ENCODE measurements around the gene CASP6.

The CASP6 gene

GRCh38 chr4:109721033-109721432 is 17.8 kb upstream of the CASP6 start:
- DNase-seq (ENCODE audit: low spot score), result no peak
- no peak for TF ChIP-seq CTCF (IDR thresholded peaks at IDR 0.05; ENCODE audit: borderline replicate concordance, control extremely low read depth, extremely low read depth, insufficient read depth, missing control alignments)
- in situ Hi-C loops (cut with MboI; ENCODE audit: low sequenced_read_pairs, unreplicated experiment), result no loop called here

- no peak for TF ChIP-seq CTCF (IDR thresholded peaks at IDR 0.05; ENCODE audit: borderline replicate concordance, control extremely low read depth, extremely low read depth, insufficient read depth, missing control alignments)
- in situ Hi-C loops (cut with MboI; ENCODE audit: low sequenced_read_pairs, unreplicated experiment), result no loop called here
Observed at GRCh38 chr4:109719604-109720003, 16.4 kb upstream of the CASP6 start.

GRCh38 chr4:109718759-109719158 is 15.5 kb upstream of the CASP6 start:
- no peak for DNase-seq (ENCODE audit: low spot score)
- no peak for TF ChIP-seq CTCF (IDR thresholded peaks at IDR 0.05; ENCODE audit: borderline replicate concordance, control extremely low read depth, extremely low read depth, insufficient read depth, missing control alignments)
- in situ Hi-C loops (cut with MboI; ENCODE audit: low sequenced_read_pairs, unreplicated experiment), result no loop called here

More at GRCh38 chr4:109719604-109720003, 16.4 kb upstream of the CASP6 start:
- no peak for DNase-seq (ENCODE audit: low spot score)

GRCh38 chr4:109713500-109713899 is 10.3 kb upstream of the CASP6 start:
- DNase-seq (ENCODE audit: low spot score), result no peak
- TF ChIP-seq CTCF (IDR thresholded peaks at IDR 0.05; ENCODE audit: borderline replicate concordance, control extremely low read depth, extremely low read depth, insufficient read depth, missing control alignments), result no peak
- in situ Hi-C loops (cut with MboI; ENCODE audit: low sequenced_read_pairs, unreplicated experiment), result no loop called here

GRCh38 chr4:109708990-109709389 is 5.7 kb upstream of the CASP6 start:
- TF ChIP-seq CTCF (IDR thresholded peaks at IDR 0.05; ENCODE audit: borderline replicate concordance, control extremely low read depth, extremely low read depth, insufficient read depth, missing control alignments), result no peak
- DNase-seq (ENCODE audit: low spot score), result peak; percentile 39
- in situ Hi-C loops (cut with MboI; ENCODE audit: low sequenced_read_pairs, unreplicated experiment), result no loop called here

- in situ Hi-C loops (cut with MboI; ENCODE audit: low sequenced_read_pairs, unreplicated experiment), result no loop called here
- TF ChIP-seq CTCF (IDR thresholded peaks at IDR 0.05; ENCODE audit: borderline replicate concordance, control extremely low read depth, extremely low read depth, insufficient read depth, missing control alignments), result no peak
- DNase-seq (ENCODE audit: low spot score), result no peak
Observed at GRCh38 chr4:109708435-109708834, 5.2 kb upstream of the CASP6 start.

Measured in GM13976 (cell line).